ENCODE data around the gene S100A9.
A peak's percentile ranks its signal among the peaks of the same experiment; 100 is the strongest.
"Not testable (repeated sequence)": the region's sequence is repeated elsewhere in the genome, so short reads cannot be mapped to it uniquely, and the experiment has no call there.

Gene S100A9

DNA sequence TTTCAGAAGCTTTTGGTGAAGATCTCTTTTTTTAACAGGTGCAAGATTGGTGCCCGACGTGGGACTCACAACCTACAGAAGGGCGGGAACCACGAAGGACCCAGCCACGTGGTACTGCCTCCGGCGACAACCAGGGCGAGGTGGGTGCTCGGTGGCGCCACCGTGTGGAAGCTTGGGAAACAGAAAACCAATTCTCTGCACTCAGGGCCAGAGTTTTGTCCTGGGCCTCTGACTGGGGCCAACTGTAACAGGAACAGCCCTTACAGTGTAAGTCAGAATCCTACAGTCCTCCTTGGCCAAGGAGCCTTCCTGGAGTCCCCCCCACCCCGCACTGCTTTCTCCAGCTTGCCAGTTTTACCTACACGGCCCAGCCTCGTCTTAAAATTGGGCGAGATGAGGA is 47.1 kb downstream of the S100A9 start:
- Histone ChIP-seq H3K4me1 (ENCODE audit: control insufficient read depth, insufficient read depth, low read length) (no peaks in the 10 kb centered on the region), H3K4me3 (ENCODE audit: low read depth, low read length) (no peak overlapping the region), H3K9me3 (ENCODE audit: control insufficient read depth, insufficient read depth, low read depth, low read length) (no peaks in the 10 kb centered on the region), H3K36me3 (ENCODE audit: control insufficient read depth in 2 of 2, insufficient read depth in 1 of 2, low read length in 2 of 2) (no peaks in the 10 kb centered on the region), H3K27ac (ENCODE audit: extremely low read depth, low read depth, low read length) (no peak overlapping the region)
- CTCF ChIA-PET, result interaction anchor here (0.7 to 1.3 kb wide), 4 partner anchors 49 to 964 kb away, joined by 3 to 6 read pairs (median 4); no protein-coding TSS in a partner anchor
- POLR2A ChIA-PET, result no interaction called here
- no peak for TF ChIP-seq OSR2 (tag by site-specific recombination; IDR thresholded peaks at IDR 0.05)
- no peak for TF ChIP-seq ZNF292 (tag by site-specific recombination; IDR thresholded peaks at IDR 0.05; ENCODE audit: borderline replicate concordance, low read depth)
- TF ChIP-seq, protein P1, sequence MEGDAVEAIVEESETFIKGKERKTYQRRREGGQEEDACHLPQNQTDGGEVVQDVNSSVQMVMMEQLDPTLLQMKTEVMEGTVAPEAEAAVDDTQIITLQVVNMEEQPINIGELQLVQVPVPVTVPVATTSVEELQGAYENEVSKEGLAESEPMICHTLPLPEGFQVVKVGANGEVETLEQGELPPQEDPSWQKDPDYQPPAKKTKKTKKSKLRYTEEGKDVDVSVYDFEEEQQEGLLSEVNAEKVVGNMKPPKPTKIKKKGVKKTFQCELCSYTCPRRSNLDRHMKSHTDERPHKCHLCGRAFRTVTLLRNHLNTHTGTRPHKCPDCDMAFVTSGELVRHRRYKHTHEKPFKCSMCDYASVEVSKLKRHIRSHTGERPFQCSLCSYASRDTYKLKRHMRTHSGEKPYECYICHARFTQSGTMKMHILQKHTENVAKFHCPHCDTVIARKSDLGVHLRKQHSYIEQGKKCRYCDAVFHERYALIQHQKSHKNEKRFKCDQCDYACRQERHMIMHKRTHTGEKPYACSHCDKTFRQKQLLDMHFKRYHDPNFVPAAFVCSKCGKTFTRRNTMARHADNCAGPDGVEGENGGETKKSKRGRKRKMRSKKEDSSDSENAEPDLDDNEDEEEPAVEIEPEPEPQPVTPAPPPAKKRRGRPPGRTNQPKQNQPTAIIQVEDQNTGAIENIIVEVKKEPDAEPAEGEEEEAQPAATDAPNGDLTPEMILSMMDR (tag by site-specific recombination; IDR thresholded peaks at IDR 0.05), result 0 out of 2 replicates have a peak, but pooled peaks have one; percentile 11
- no peak for TF ChIP-seq ZNF792 (tag by site-specific recombination; IDR thresholded peaks at IDR 0.05)
- TF ChIP-seq ZNF202 (tag by site-specific recombination; IDR thresholded peaks at IDR 0.05; ENCODE audit: borderline replicate concordance), result no peak
- 0 out of 2 replicates have a peak, but pooled peaks have one; percentile 19 for TF ChIP-seq ZNF335 (tag by site-specific recombination; conservative IDR thresholded peaks at IDR 0.05)
- TF ChIP-seq ELK4 (IDR thresholded peaks at IDR 0.05; ENCODE audit: borderline replicate concordance, low read depth, low read length), result no peak
- TF ChIP-seq, protein P2, sequence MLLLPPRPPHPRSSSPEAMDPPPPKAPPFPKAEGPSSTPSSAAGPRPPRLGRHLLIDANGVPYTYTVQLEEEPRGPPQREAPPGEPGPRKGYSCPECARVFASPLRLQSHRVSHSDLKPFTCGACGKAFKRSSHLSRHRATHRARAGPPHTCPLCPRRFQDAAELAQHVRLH (tag by site-specific recombination; IDR thresholded peaks at IDR 0.05), result 0 out of 2 replicates have a peak, but pooled peaks have one; percentile 25
- 0 out of 2 replicates have a peak, but pooled peaks have one; percentile 40 for TF ChIP-seq ZFP69B (tag by site-specific recombination; IDR thresholded peaks at IDR 0.05)
- no peak for TF ChIP-seq ZNF623 (tag by site-specific recombination; IDR thresholded peaks at IDR 0.05)
- TF ChIP-seq KLF17 (tag by site-specific recombination; IDR thresholded peaks at IDR 0.05), result no peak
- no peak for TF ChIP-seq ZNF2 (tag by site-specific recombination; IDR thresholded peaks at IDR 0.05)
- no peak for TF ChIP-seq ZEB2 (tag by site-specific recombination; IDR thresholded peaks at IDR 0.05)

GRCh38 chr1:153405825-153406599 is 48.4 kb downstream of the S100A9 start:
- CTCF ChIA-PET, result interaction anchor here (0.6 kb wide), 1 partner anchor 379 kb away, joined by 3 read pairs; no protein-coding TSS in a partner anchor
- not testable (repeated sequence) for H3K9me3 ChIP-seq (ENCODE audit: control insufficient read depth, insufficient read depth, low read depth, low read length); H3K4me1 ChIP-seq (ENCODE audit: control insufficient read depth, insufficient read depth, low read length); H3K36me3 ChIP-seq (ENCODE audit: control insufficient read depth in 2 of 2, insufficient read depth in 1 of 2, low read length in 2 of 2); H3K4me3 ChIP-seq (ENCODE audit: low read depth, low read length); H3K27ac ChIP-seq (ENCODE audit: extremely low read depth, low read depth, low read length)
- POLR2A ChIA-PET, result interaction anchor here (1.1 kb wide), 1 partner anchor 30 kb away, joined by 3 read pairs; the partner anchor contains the start of gene S100A12

- not testable (repeated sequence) for H3K4me3 ChIP-seq (ENCODE audit: low read depth, low read length); H3K4me1 ChIP-seq (ENCODE audit: control insufficient read depth, insufficient read depth, low read length); H3K9me3 ChIP-seq (ENCODE audit: control insufficient read depth, insufficient read depth, low read depth, low read length); H3K36me3 ChIP-seq (ENCODE audit: control insufficient read depth in 2 of 2, insufficient read depth in 1 of 2, low read length in 2 of 2); H3K27ac ChIP-seq (ENCODE audit: extremely low read depth, low read depth, low read length)
- ChIA-PET POLR2A (interaction anchor here (1.1 kb wide), 1 partner anchor 32 kb away, joined by 3 read pairs; the partner anchor contains the start of gene S100A12), CTCF (interaction anchor here (0.6 to 1.0 kb wide), 2 partner anchors 54 to 753 kb away, joined by 3 to 5 read pairs; no protein-coding TSS in a partner anchor)
Measured at GRCh38 chr1:153407274-153407673, 49.6 kb downstream of the S100A9 start.
